Neural progenitor cell (in vitro differentiated cells): ENCODE data around the gene PKP2. TPM values are rescaled to one million over a fixed set of nuclear protein-coding genes. Genes with fewer than 3 reads are reported as not detected.

Experiments
- DNase-seq: peaks from one replicate; pipeline ENCODE4 v3.0.0-alpha.2; 2016; ENCODE audit warnings: low spot score
- H2AFZ ChIP-seq: fragments of 200-600 bp; sonication (generic); replicated peaks from 2 replicates; pipeline ENCODE4 v1.6.1; 2016; ENCODE audit warnings: antibody characterized with exemption
- H3F3A ChIP-seq: fragments of 200-600 bp; sonication (generic); 2 replicates; pipeline ENCODE4 v1.6.1; 2016; ENCODE audit warnings: antibody characterized with exemption, low read depth
- H3K27ac ChIP-seq: fragments of 200-600 bp; sonication (generic); 2 replicates; pipeline ENCODE4 v1.5.1; 2016; ENCODE audit warnings: mild to moderate bottlenecking
- H3K27me3 ChIP-seq: fragments of 200-600 bp; sonication (generic); 2 replicates; pipeline ENCODE4 v1.6.1; 2016; ENCODE audit warnings: mild to moderate bottlenecking, moderate library complexity
- H3K36me3 ChIP-seq: fragments of 200-600 bp; sonication (generic); 2 replicates; pipeline ENCODE4 v1.5.1; 2016
- H3K4me1 ChIP-seq: fragments of 200-600 bp; sonication (generic); 2 replicates; pipeline ENCODE4 v1.6.1; 2016; ENCODE audit warnings: mixed run types
- H3K4me2 ChIP-seq: fragments of 200-600 bp; sonication (generic); 2 replicates; pipeline ENCODE4 v1.6.1; 2016
- H3K4me3 ChIP-seq: fragments of 200-600 bp; sonication (generic); 2 replicates; pipeline ENCODE4 v1.5.1; 2016
- H3K79me2 ChIP-seq: fragments of 200-600 bp; sonication (generic); 2 replicates; pipeline ENCODE4 v1.6.1; 2016; ENCODE audit warnings: low read depth
- H3K9ac ChIP-seq: fragments of 200-600 bp; sonication (generic); 2 replicates; pipeline ENCODE4 v1.6.1; 2016
- H3K9me3 ChIP-seq: fragments of 200-600 bp; sonication (generic); 2 replicates; pipeline ENCODE4 v1.5.1; 2016; ENCODE audit warnings: low read depth
- H4K20me1 ChIP-seq: fragments of 200-600 bp; sonication (generic); 2 replicates; pipeline ENCODE4 v1.6.1; 2016; ENCODE audit warnings: low read depth
- H3K27ac Mint-ChIP-seq: 3 replicates; pipeline ENCODE4 v1.8.0; 2021; ENCODE audit warnings: mixed read lengths
- H3K27me3 Mint-ChIP-seq: 2 replicates; pipeline ENCODE4 v1.8.0; 2022; ENCODE audit warnings: low read depth, mild to moderate bottlenecking, inconsistent platforms, moderate library complexity, mixed read lengths; ENCODE audit not compliant: insufficient read depth
- H3K36me3 Mint-ChIP-seq: 3 replicates; pipeline ENCODE4 v1.8.0; 2021; ENCODE audit warnings: mixed read lengths
- H3K4me1 Mint-ChIP-seq: 3 replicates; pipeline ENCODE4 v1.8.0; 2021; ENCODE audit warnings: mixed read lengths
- H3K4me3 Mint-ChIP-seq: 3 replicates; pipeline ENCODE4 v1.8.0; 2021; ENCODE audit warnings: mild to moderate bottlenecking, moderate library complexity, mixed read lengths
- H3K9me3 Mint-ChIP-seq: 3 replicates; pipeline ENCODE4 v1.8.0; 2020; ENCODE audit warnings: mixed read lengths
- CTCF ChIP-seq: fragments of 200-600 bp; sonication (generic); IDR thresholded peaks from 2 replicates; pipeline ENCODE4 v1.5.1; 2017; ENCODE audit warnings: antibody characterized with exemption, mild to moderate bottlenecking
- EZH2 ChIP-seq: fragments of 200-600 bp; sonication (generic); IDR thresholded peaks from 2 replicates; pipeline ENCODE4 v1.6.1; 2017; ENCODE audit warnings: antibody characterized with exemption, mild to moderate bottlenecking, moderate library complexity
- EZH2phosphoT487 ChIP-seq: fragments of 200-600 bp; sonication (generic); IDR thresholded peaks from 2 replicates; pipeline ENCODE4 v1.6.1; 2017; ENCODE audit warnings: antibody characterized with exemption
- total RNA-seq: library from RNA; depleted of rRNA; stranded (reverse); fragments of >200 nt; gene quantifications from 2 replicates; pipeline ENCODE4 v1.2.3, GENCODE V29; 2015; ENCODE audit warnings: low replicate concordance

PKP2 gene
- total RNA-seq, 1 donor from 2014 or later = 10.6 TPM

GRCh38 chr12:32841061-32841460, 55.5 kb downstream of the PKP2 start:
- no peak overlapping the region for H3K4me2 ChIP-seq
- peaks cover 34% of the 10 kb centered on the region for H3F3A ChIP-seq
- H3K9me3 Mint-ChIP-seq = no peaks in the 10 kb centered on the region
- no peak overlapping the region for H3K9ac ChIP-seq
- H3K79me2 ChIP-seq = no peaks in the 10 kb centered on the region
- H3K9me3 ChIP-seq = no peaks in the 10 kb centered on the region
- no peak overlapping the region for H2AFZ ChIP-seq
- H3K27ac ChIP-seq = no peak overlapping the region
- H4K20me1 ChIP-seq = no peaks in the 10 kb centered on the region
- H3K36me3 Mint-ChIP-seq = no peaks in the 10 kb centered on the region
- H3K4me1 Mint-ChIP-seq = peaks cover 7% of the 10 kb centered on the region
- no peaks in the 10 kb centered on the region for H3K27me3 ChIP-seq
- TF ChIP-seq EZH2 = no peak
- H3K4me3 ChIP-seq = no peak overlapping the region
- peaks cover 1% of the 10 kb centered on the region for H3K27me3 Mint-ChIP-seq
- H3K36me3 ChIP-seq = no peaks in the 10 kb centered on the region
- no peak overlapping the region for H3K27ac Mint-ChIP-seq
- H3K4me3 Mint-ChIP-seq = no peak overlapping the region
- DNase-seq = no peak
- peaks cover 27% of the 10 kb centered on the region for H3K4me1 ChIP-seq

GRCh38 chr12:32839828-32840227, 56.7 kb downstream of the PKP2 start:
- H3K4me2 ChIP-seq = no peak overlapping the region
- H3K36me3 ChIP-seq = no peaks in the 10 kb centered on the region
- H3K4me1 ChIP-seq = peaks cover 27% of the 10 kb centered on the region
- Mint-ChIP-seq H3K27ac (no peak overlapping the region), H3K4me1 (peaks cover 7% of the 10 kb centered on the region), H3K36me3 (no peaks in the 10 kb centered on the region), H3K4me3 (no peak overlapping the region), H3K9me3 (no peaks in the 10 kb centered on the region), H3K27me3 (no peaks in the 10 kb centered on the region)
- H3K4me3 ChIP-seq = no peak overlapping the region
- H2AFZ ChIP-seq = no peak overlapping the region
- TF ChIP-seq CTCF = no peak
- no peak for TF ChIP-seq EZH2
- TF ChIP-seq EZH2phosphoT487 = no peak
- H3K9me3 ChIP-seq = no peaks in the 10 kb centered on the region
- H3K79me2 ChIP-seq = no peaks in the 10 kb centered on the region
- no peaks in the 10 kb centered on the region for H3K27me3 ChIP-seq
- no peak overlapping the region for H3K27ac ChIP-seq
- no peak for DNase-seq
- H3K9ac ChIP-seq = no peak overlapping the region
- H3F3A ChIP-seq = peaks cover 31% of the 10 kb centered on the region
- H4K20me1 ChIP-seq = no peaks in the 10 kb centered on the region

GRCh38 chr12:32837974-32838373, 58.6 kb downstream of the PKP2 start:
- Histone ChIP-seq H3K36me3 (no peaks in the 10 kb centered on the region), H3K27ac (no peak overlapping the region), H3K9ac (no peak overlapping the region), H3K4me1 (peaks cover 18% of the 10 kb centered on the region), H3K79me2 (no peaks in the 10 kb centered on the region), H3K27me3 (no peaks in the 10 kb centered on the region), H3K4me3 (no peak overlapping the region), H3F3A (peaks cover 12% of the 10 kb centered on the region), H3K4me2 (no peak overlapping the region), H2AFZ (no peak overlapping the region), H4K20me1 (no peaks in the 10 kb centered on the region), H3K9me3 (no peaks in the 10 kb centered on the region)
- no peaks in the 10 kb centered on the region for H3K4me1 Mint-ChIP-seq
- no peak for DNase-seq
- no peaks in the 10 kb centered on the region for H3K9me3 Mint-ChIP-seq
- no peaks in the 10 kb centered on the region for H3K27me3 Mint-ChIP-seq
- H3K4me3 Mint-ChIP-seq = no peak overlapping the region
- H3K36me3 Mint-ChIP-seq = no peaks in the 10 kb centered on the region
- H3K27ac Mint-ChIP-seq = no peak overlapping the region
- TF ChIP-seq CTCF (no peak), EZH2phosphoT487 (no peak), EZH2 (no peak)

GRCh38 chr12:32836710-32837109, 59.9 kb downstream of the PKP2 start:
- no peak overlapping the region for H3K9ac ChIP-seq
- Mint-ChIP-seq H3K4me3 (no peak overlapping the region), H3K36me3 (no peaks in the 10 kb centered on the region), H3K27ac (no peak overlapping the region), H3K4me1 (no peaks in the 10 kb centered on the region), H3K9me3 (no peaks in the 10 kb centered on the region), H3K27me3 (no peaks in the 10 kb centered on the region)
- TF ChIP-seq EZH2 = no peak
- TF ChIP-seq CTCF = no peak
- no peak for TF ChIP-seq EZH2phosphoT487
- no peaks in the 10 kb centered on the region for H3K9me3 ChIP-seq
- H2AFZ ChIP-seq = no peak overlapping the region
- no peak for DNase-seq
- H3K27ac ChIP-seq = no peak overlapping the region
- H3K4me1 ChIP-seq = peaks cover 14% of the 10 kb centered on the region
- no peaks in the 10 kb centered on the region for H4K20me1 ChIP-seq
- H3K27me3 ChIP-seq = no peaks in the 10 kb centered on the region
- no peaks in the 10 kb centered on the region for H3K36me3 ChIP-seq
- H3K4me3 ChIP-seq = no peak overlapping the region
- no peak overlapping the region for H3K4me2 ChIP-seq
- no peaks in the 10 kb centered on the region for H3K79me2 ChIP-seq
- no peaks in the 10 kb centered on the region for H3F3A ChIP-seq
